Activated T-cell treated with anti-CD3 and anti-CD28 coated beads, Interleukin-2, amount 50 U/mL, for 72 hours (primary cell): ENCODE measurements around the gene TEF. TPM values are rescaled to one million over a fixed set of nuclear protein-coding genes. Genes with fewer than 3 reads are reported as not detected.
"Not testable (repeated sequence)": the region's sequence is repeated elsewhere in the genome, so short reads cannot be mapped to it uniquely, and the experiment has no call there.

Experiments
- ATAC-seq, 2 donors: fragments of 150-1000 bp; cut with Tn5 transposase; replicated peaks in 1 of 2; 2 replicates each; pipeline ENCODE4 v1.10.0; 2021; ENCODE audit warnings: moderate library complexity in 2 of 2, mild to moderate bottlenecking in 1 of 2
- DNase-seq, 2 donors: peaks; one replicate each; pipeline ENCODE4 v3.0.0; 2021 to 2022; ENCODE audit warnings: mixed read lengths in 1 of 2
- H3K27ac Mint-ChIP-seq: one replicate; pipeline ENCODE4 v1.8.0; 2022; ENCODE audit warnings: mild to moderate bottlenecking, moderate library complexity, mixed read lengths
- H3K27me3 Mint-ChIP-seq: one replicate; pipeline ENCODE4 v1.8.0; 2022; ENCODE audit warnings: low read depth, mixed read lengths
- H3K36me3 Mint-ChIP-seq, 2 donors: one replicate each; pipeline ENCODE4 v1.8.0; 2022; ENCODE audit warnings: mixed read lengths in 2 of 2, mild to moderate bottlenecking in 1 of 2; ENCODE audit not compliant: insufficient read depth in 2 of 2
- H3K4me1 Mint-ChIP-seq: one replicate; pipeline ENCODE4 v1.8.0; 2022; ENCODE audit warnings: low read depth, mixed read lengths
- H3K4me3 Mint-ChIP-seq, 2 donors: one replicate each; pipeline ENCODE4 v1.8.0; 2022; ENCODE audit warnings: mild to moderate bottlenecking in 2 of 2, mixed read lengths in 2 of 2, moderate library complexity in 2 of 2
- H3K9me3 Mint-ChIP-seq, 2 donors: one replicate each; pipeline ENCODE4 v1.8.0; 2022; ENCODE audit warnings: mixed read lengths in 2 of 2
- total RNA-seq, 2 donors: library from RNA; stranded (reverse); gene quantifications; one replicate each; pipeline ENCODE4 v1.2.3, GENCODE V29; 2022

Gene TEF
- total RNA-seq, 2 donors from 2014 or later = 1.5 to 2.0 TPM

GRCh38 chr22:41402851-41403250 lies 21.1 kb downstream of the TEF start:
- not testable (repeated sequence) for H3K4me3 Mint-ChIP-seq, ATAC-seq, DNase-seq, H3K27me3 Mint-ChIP-seq, H3K9me3 Mint-ChIP-seq, H3K27ac Mint-ChIP-seq, H3K36me3 Mint-ChIP-seq
- H3K4me1 Mint-ChIP-seq = peaks cover 31% of the 10 kb centered on the region

GRCh38 chr22:41403532-41404318 lies 22.0 kb downstream of the TEF start:
- Mint-ChIP-seq H3K27me3 (no peaks in the 10 kb centered on the region), H3K4me1 (peaks cover 31% of the 10 kb centered on the region), H3K36me3 (no peaks in the 10 kb centered on the region), H3K4me3 (peak overlapping the region in 1 of 2 donors; percentile 17), H3K27ac (no peak overlapping the region), H3K9me3 (no peaks in the 10 kb centered on the region)
- ATAC-seq = peak; percentile 98 to 99
- peak; percentile 90 for DNase-seq

- Mint-ChIP-seq H3K4me3 (peak overlapping the region; percentile 12 to 52), H3K36me3 (no peaks in the 10 kb centered on the region), H3K4me1 (peaks cover 31% of the 10 kb centered on the region), H3K27ac (peak overlapping the region; percentile 72), H3K9me3 (no peaks in the 10 kb centered on the region), H3K27me3 (no peaks in the 10 kb centered on the region)
- ATAC-seq (peak; percentile 50 to 56), DNase-seq (peak; percentile 42 to 59)
Measured at GRCh38 chr22:41405588-41405987, 23.8 kb downstream of the TEF start.

GRCh38 chr22:41406410-41406809 lies 24.7 kb downstream of the TEF start:
- Mint-ChIP-seq H3K27me3 (no peaks in the 10 kb centered on the region), H3K4me3 (peak overlapping the region; percentile 61 to 66), H3K4me1 (peaks cover 39% of the 10 kb centered on the region), H3K27ac (peak overlapping the region; percentile 83), H3K9me3 (no peaks in the 10 kb centered on the region), H3K36me3 (no peaks in the 10 kb centered on the region)
- ATAC-seq (no peak), DNase-seq (no peak)

GRCh38 chr22:41407433-41407832 lies 25.7 kb downstream of the TEF start:
- peak overlapping the region; percentile 57 for H3K27ac Mint-ChIP-seq
- no peak for ATAC-seq
- H3K27me3 Mint-ChIP-seq = no peaks in the 10 kb centered on the region
- H3K4me1 Mint-ChIP-seq = peaks cover 48% of the 10 kb centered on the region
- no peaks in the 10 kb centered on the region for H3K36me3 Mint-ChIP-seq
- no peaks in the 10 kb centered on the region for H3K9me3 Mint-ChIP-seq
- H3K4me3 Mint-ChIP-seq = no peak overlapping the region
- DNase-seq = no peak

- H3K27ac Mint-ChIP-seq = no peak overlapping the region
- H3K4me1 Mint-ChIP-seq = peaks cover 48% of the 10 kb centered on the region
- no peak overlapping the region for H3K4me3 Mint-ChIP-seq
- H3K36me3 Mint-ChIP-seq = no peaks in the 10 kb centered on the region
- H3K27me3 Mint-ChIP-seq = no peaks in the 10 kb centered on the region
- no peak for DNase-seq
- no peaks in the 10 kb centered on the region for H3K9me3 Mint-ChIP-seq
- no peak for ATAC-seq
Measured at GRCh38 chr22:41408665-41409064, 26.9 kb downstream of the TEF start.

- Mint-ChIP-seq H3K27ac (peak overlapping the region; percentile 40), H3K36me3 (peaks cover 0 to 2% of the 10 kb centered on the region in 2 donors), H3K9me3 (no peaks in the 10 kb centered on the region), H3K27me3 (no peaks in the 10 kb centered on the region), H3K4me1 (peaks cover 48% of the 10 kb centered on the region), H3K4me3 (peak overlapping the region in 1 of 2 donors; percentile 16)
- DNase-seq (no peak), ATAC-seq (no peak)
Measured at GRCh38 chr22:41410311-41410751, 28.6 kb downstream of the TEF start.

- H3K4me1 Mint-ChIP-seq = peaks cover 47% of the 10 kb centered on the region
- no peaks in the 10 kb centered on the region for H3K27me3 Mint-ChIP-seq
- DNase-seq (no peak), ATAC-seq (no peak)
- peak overlapping the region; percentile 81 for H3K27ac Mint-ChIP-seq
- H3K36me3 Mint-ChIP-seq = peaks cover 0 to 2% of the 10 kb centered on the region in 2 donors
- no peaks in the 10 kb centered on the region for H3K9me3 Mint-ChIP-seq
- peak overlapping the region; percentile 14 to 50 for H3K4me3 Mint-ChIP-seq
Measured at GRCh38 chr22:41411021-41411851, 29.5 kb downstream of the TEF start.

GRCh38 chr22:41415554-41415953 lies 33.8 kb downstream of the TEF start:
- peaks cover 38% of the 10 kb centered on the region for H3K4me1 Mint-ChIP-seq
- ATAC-seq = no peak

GRCh38 chr22:41417622-41418390 lies 36.1 kb downstream of the TEF start:
- H3K9me3 Mint-ChIP-seq = no peaks in the 10 kb centered on the region
- peaks cover 18% of the 10 kb centered on the region for H3K4me1 Mint-ChIP-seq
- ATAC-seq (no peak), DNase-seq (no peak)
- peaks cover 0 to 2% of the 10 kb centered on the region in 2 donors for H3K36me3 Mint-ChIP-seq
- H3K27me3 Mint-ChIP-seq = no peaks in the 10 kb centered on the region
- H3K27ac Mint-ChIP-seq = no peak overlapping the region
- H3K4me3 Mint-ChIP-seq = no peak overlapping the region

More at GRCh38 chr22:41415554-41415953, 33.8 kb downstream of the TEF start:
- Mint-ChIP-seq H3K27me3 (no peaks in the 10 kb centered on the region), H3K9me3 (no peaks in the 10 kb centered on the region), H3K36me3 (peaks cover 0 to 2% of the 10 kb centered on the region in 2 donors), H3K27ac (peak overlapping the region; percentile 42), H3K4me3 (peak overlapping the region; percentile 97 to 99)
- no peak for DNase-seq

- Mint-ChIP-seq H3K27ac (no peak overlapping the region), H3K36me3 (peaks cover 1 to 3% of the 10 kb centered on the region in 2 donors), H3K27me3 (no peaks in the 10 kb centered on the region), H3K4me1 (peaks cover 18% of the 10 kb centered on the region), H3K4me3 (no peak overlapping the region), H3K9me3 (no peaks in the 10 kb centered on the region)
- ATAC-seq (no peak), DNase-seq (no peak)
Measured at GRCh38 chr22:41418717-41419116, 37.0 kb downstream of the TEF start.

- H3K4me3 Mint-ChIP-seq = peak overlapping the region; percentile 54 to 58
- H3K36me3 Mint-ChIP-seq = peaks cover 7 to 8% of the 10 kb centered on the region in 2 donors
- DNase-seq (peak; percentile 70 to 72), ATAC-seq (peak; percentile 96 to 98)
- peak overlapping the region; percentile 14 for H3K27ac Mint-ChIP-seq
- no peaks in the 10 kb centered on the region for H3K9me3 Mint-ChIP-seq
- H3K27me3 Mint-ChIP-seq = no peaks in the 10 kb centered on the region
- peaks cover 23% of the 10 kb centered on the region for H3K4me1 Mint-ChIP-seq
Measured at GRCh38 chr22:41425660-41426365, 44.1 kb downstream of the TEF start.
